ENCODE results near the gene PCNX1. TPM values are rescaled to one million over a fixed set of nuclear protein-coding genes. Genes with fewer than 3 reads are reported as not detected.

PCNX1 gene
- polyA plus RNA-seq, 3 donors: 7.3 to 26.7 (median 8.1) TPM

GRCh38 chr14:70921669-70922068, 14.4 kb downstream of the PCNX1 start:
- H3K79me2 ChIP-seq (ENCODE audit: insufficient read depth, low read length): peaks cover 100% of the 10 kb centered on the region
- Mint-ChIP-seq H3K36me3 (peaks cover 8 to 12% of the 10 kb centered on the region in 2 donors), H3K27me3 (ENCODE audit: low read depth in 3 of 3) (no peaks in the 10 kb centered on the region), H3K4me1 (peaks cover 55% of the 10 kb centered on the region), H3K9me3 (no peaks in the 10 kb centered on the region), H3K27ac (no peak overlapping the region), H3K4me3 (no peak overlapping the region)
- TF ChIP-seq, protein P1, sequence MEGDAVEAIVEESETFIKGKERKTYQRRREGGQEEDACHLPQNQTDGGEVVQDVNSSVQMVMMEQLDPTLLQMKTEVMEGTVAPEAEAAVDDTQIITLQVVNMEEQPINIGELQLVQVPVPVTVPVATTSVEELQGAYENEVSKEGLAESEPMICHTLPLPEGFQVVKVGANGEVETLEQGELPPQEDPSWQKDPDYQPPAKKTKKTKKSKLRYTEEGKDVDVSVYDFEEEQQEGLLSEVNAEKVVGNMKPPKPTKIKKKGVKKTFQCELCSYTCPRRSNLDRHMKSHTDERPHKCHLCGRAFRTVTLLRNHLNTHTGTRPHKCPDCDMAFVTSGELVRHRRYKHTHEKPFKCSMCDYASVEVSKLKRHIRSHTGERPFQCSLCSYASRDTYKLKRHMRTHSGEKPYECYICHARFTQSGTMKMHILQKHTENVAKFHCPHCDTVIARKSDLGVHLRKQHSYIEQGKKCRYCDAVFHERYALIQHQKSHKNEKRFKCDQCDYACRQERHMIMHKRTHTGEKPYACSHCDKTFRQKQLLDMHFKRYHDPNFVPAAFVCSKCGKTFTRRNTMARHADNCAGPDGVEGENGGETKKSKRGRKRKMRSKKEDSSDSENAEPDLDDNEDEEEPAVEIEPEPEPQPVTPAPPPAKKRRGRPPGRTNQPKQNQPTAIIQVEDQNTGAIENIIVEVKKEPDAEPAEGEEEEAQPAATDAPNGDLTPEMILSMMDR (IDR thresholded peaks at IDR 0.05): no peak
- peak overlapping the region in 1 of 2 donors; percentile 36 for H3K27ac ChIP-seq (ENCODE audit: low read depth in 1 of 2, low read length in 2 of 2)
- no peak overlapping the region for H3K4me2 ChIP-seq (replicated peaks; ENCODE audit: extremely low read depth, low read length, poor library complexity, severe bottlenecking)
- no peak overlapping the region for H3K9ac ChIP-seq (ENCODE audit: insufficient read depth, low read length, poor library complexity, severe bottlenecking)
- H3K27me3 ChIP-seq (ENCODE audit: control insufficient read depth in 2 of 2, insufficient read depth in 2 of 2, low read length in 2 of 2): no peaks in the 10 kb centered on the region
- H3K4me1 ChIP-seq (ENCODE audit: control insufficient read depth in 1 of 2, insufficient read depth in 2 of 2, low read length in 2 of 2): peaks cover 20 to 26% of the 10 kb centered on the region in 2 donors
- intact Hi-C loops (cut with micrococcal nuclease): loop anchor here in 1 of 2 donors (10.0 kb wide), 1 partner anchor 47 kb away; no protein-coding TSS in a partner anchor
- peaks cover 0 to 11% of the 10 kb centered on the region in 2 donors for H3K36me3 ChIP-seq (replicated peaks in 1 of 2; ENCODE audit: control insufficient read depth in 1 of 2, insufficient read depth in 2 of 2, low read length in 2 of 2)
- DNase-seq: peak in 1 of 3 donors; percentile 37
- H3K4me3 ChIP-seq (replicated peaks in 1 of 3; ENCODE audit: low read depth in 2 of 3, low read length in 3 of 3): no peak overlapping the region
- H3K9me3 ChIP-seq (replicated peaks in 1 of 2; ENCODE audit: control insufficient read depth in 1 of 2, insufficient read depth in 1 of 2, low read length in 2 of 2): no peaks in the 10 kb centered on the region
- H2AFZ ChIP-seq (ENCODE audit: insufficient read depth, low read depth, low read length, poor library complexity, severe bottlenecking): no peak overlapping the region
- H4K20me1 ChIP-seq (ENCODE audit: insufficient read depth, low read length): peaks cover 99% of the 10 kb centered on the region
- WGBS (ENCODE audit: insufficient coverage): no CpG with 5 or more reads among the region's 1 CpG

DNA sequence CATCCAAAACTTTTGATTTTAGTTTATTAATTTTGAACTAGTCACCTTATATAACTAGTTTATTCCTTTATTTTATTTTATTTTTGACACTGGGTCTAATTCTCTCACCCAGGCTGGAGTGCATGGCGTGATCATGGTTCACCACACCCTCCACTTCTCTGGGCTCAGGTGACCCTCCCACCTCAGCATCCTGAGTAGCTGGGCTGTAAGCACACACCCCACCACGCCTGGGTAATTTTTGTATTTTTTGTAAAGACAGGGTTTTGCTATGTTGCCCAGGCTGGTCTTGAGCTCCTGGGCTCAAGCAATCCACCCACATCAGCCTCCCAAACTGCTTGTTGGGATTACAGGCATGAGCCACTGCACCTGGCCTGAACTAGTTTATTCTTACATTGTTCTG, 17.3 kb downstream of the PCNX1 start:
- intact Hi-C loops (cut with micrococcal nuclease): loop anchor here in 1 of 2 donors (10.0 kb wide), 1 partner anchor 50 kb away; no protein-coding TSS in a partner anchor
- Mint-ChIP-seq H3K27ac (no peak overlapping the region), H3K27me3 (ENCODE audit: low read depth in 3 of 3) (no peaks in the 10 kb centered on the region), H3K9me3 (no peaks in the 10 kb centered on the region), H3K4me1 (peaks cover 37% of the 10 kb centered on the region), H3K36me3 (peaks cover 3 to 7% of the 10 kb centered on the region in 2 donors), H3K4me3 (no peak overlapping the region)
- Histone ChIP-seq H3K9ac (ENCODE audit: insufficient read depth, low read length, poor library complexity, severe bottlenecking) (no peak overlapping the region), H3K27ac (ENCODE audit: low read depth in 1 of 2, low read length in 2 of 2) (no peak overlapping the region), H3K79me2 (ENCODE audit: insufficient read depth, low read length) (peaks cover 99% of the 10 kb centered on the region), H3K9me3 (replicated peaks in 1 of 2; ENCODE audit: control insufficient read depth in 1 of 2, insufficient read depth in 1 of 2, low read length in 2 of 2) (no peaks in the 10 kb centered on the region), H3K27me3 (ENCODE audit: control insufficient read depth in 2 of 2, insufficient read depth in 2 of 2, low read length in 2 of 2) (no peaks in the 10 kb centered on the region), H3K4me2 (replicated peaks; ENCODE audit: extremely low read depth, low read length, poor library complexity, severe bottlenecking) (no peak overlapping the region), H3K36me3 (replicated peaks in 1 of 2; ENCODE audit: control insufficient read depth in 1 of 2, insufficient read depth in 2 of 2, low read length in 2 of 2) (no peaks in the 10 kb centered on the region), H2AFZ (ENCODE audit: insufficient read depth, low read depth, low read length, poor library complexity, severe bottlenecking) (no peak overlapping the region), H3K4me1 (ENCODE audit: control insufficient read depth in 1 of 2, insufficient read depth in 2 of 2, low read length in 2 of 2) (peaks cover 7 to 13% of the 10 kb centered on the region in 2 donors), H4K20me1 (ENCODE audit: insufficient read depth, low read length) (peaks cover 98% of the 10 kb centered on the region), H3K4me3 (replicated peaks in 1 of 3; ENCODE audit: low read depth in 2 of 3, low read length in 3 of 3) (no peak overlapping the region)
- DNase-seq: no peak
- TF ChIP-seq, protein P1 (IDR thresholded peaks at IDR 0.05): no peak
- no CpG with 5 or more reads among the region's 2 CpGs for WGBS (ENCODE audit: insufficient coverage)

All from CD14-positive monocyte (primary cell).